IMR-90 (cell line): ENCODE results near the gene OSTN. TPM values are rescaled to one million over a fixed set of nuclear protein-coding genes. Genes with fewer than 3 reads are reported as not detected.

ENCODE experiments used
- ATAC-seq: fragments of 200-7000 bp; cut with Tn5 transposase; 2 replicates; pipeline ENCODE4 v1.9.1; 2020; ENCODE audit warnings: low read depth, mild to moderate bottlenecking, moderate library complexity
- BruUV-seq: library from RNA; stranded (reverse); fragments of 400-500 nt; replicated peaks from 2 replicates; lab custom pipeline; 2021; lab: Mats Ljungman, UMichigan
- CTCF ChIA-PET: fragments of 300-600 bp; formaldehyde crosslinking; extraction: SDS; loops from one replicate; lab custom pipeline; 2021; ENCODE audit warnings: antibody characterized with exemption; lab: Yijun Ruan, JAX
- POLR2A ChIA-PET: fragments of 300-600 bp; sonication (Branson Sonifier 250); formaldehyde crosslinking; loops from one replicate; lab custom pipeline; 2022; ENCODE audit warnings: antibody characterized with exemption; ENCODE audit not compliant: unreplicated experiment; lab: Charles Lee
- DNase-seq: peaks from one replicate; pipeline ENCODE4 v3.0.0; 2013
- H2AFZ ChIP-seq: replicated peaks from 2 replicates; pipeline ENCODE3; 2013; ENCODE audit warnings: low read length, mild to moderate bottlenecking; ENCODE audit not compliant: poor library complexity
- H2AK5ac ChIP-seq: 2 replicates; pipeline ENCODE4 v1.6.1; 2013; ENCODE audit warnings: low read depth, low read length, inconsistent platforms
- H2AK9ac ChIP-seq: replicated peaks from 2 replicates; pipeline ENCODE3; 2013; ENCODE audit warnings: mild to moderate bottlenecking, low read depth, low read length, moderate library complexity; ENCODE audit not compliant: poor library complexity
- H2BK120ac ChIP-seq: 2 replicates; pipeline ENCODE4 v1.6.1; 2013; ENCODE audit warnings: low read depth, low read length, inconsistent platforms
- H2BK15ac ChIP-seq: 3 replicates; pipeline ENCODE4 v1.6.1; 2013; ENCODE audit warnings: low read depth, low read length, inconsistent platforms
- H2BK20ac ChIP-seq: 2 replicates; pipeline ENCODE4 v1.6.1; 2013; ENCODE audit warnings: low read depth, mild to moderate bottlenecking, inconsistent platforms, low read length, moderate library complexity
- H2BK5ac ChIP-seq: 2 replicates; pipeline ENCODE4 v1.6.1; 2013; ENCODE audit warnings: mild to moderate bottlenecking, low read depth, low read length, inconsistent platforms; ENCODE audit not compliant: poor library complexity, severe bottlenecking
- H3K14ac ChIP-seq: replicated peaks from 2 replicates; pipeline ENCODE4 v1.6.1; 2013; ENCODE audit warnings: low read depth, low read length, inconsistent platforms
- H3K18ac ChIP-seq: 2 replicates; pipeline ENCODE4 v1.6.1; 2013; ENCODE audit warnings: low read depth, low read length, control low read depth
- H3K23ac ChIP-seq: 2 replicates; pipeline ENCODE4 v1.6.1; 2013; ENCODE audit warnings: low read depth, low read length, inconsistent platforms
- H3K27ac ChIP-seq: 2 replicates; pipeline ENCODE4 v1.5.1; 2013; ENCODE audit warnings: mild to moderate bottlenecking, control low read depth, low read length; ENCODE audit not compliant: insufficient read depth
- H3K27me3 ChIP-seq: 2 replicates; pipeline ENCODE4 v1.6.1; 2013; ENCODE audit warnings: low read length; ENCODE audit not compliant: control insufficient read depth, insufficient read depth
- H3K36me3 ChIP-seq: 2 replicates; pipeline ENCODE4 v1.6.1; 2013; ENCODE audit warnings: low read length, mixed read lengths; ENCODE audit not compliant: control insufficient read depth, insufficient read depth
- H3K4ac ChIP-seq: 2 replicates; pipeline ENCODE4 v1.6.1; 2013; ENCODE audit warnings: low read depth, low read length, inconsistent platforms
- H3K4me1 ChIP-seq: 2 replicates; pipeline ENCODE4 v1.6.1; 2013; ENCODE audit warnings: low read length, mixed read lengths; ENCODE audit not compliant: control insufficient read depth, insufficient read depth
- H3K4me2 ChIP-seq: 2 replicates; pipeline ENCODE4 v1.6.1; 2013; ENCODE audit warnings: low read depth, mild to moderate bottlenecking, control low read depth, low read length, moderate library complexity
- H3K4me3 ChIP-seq: 2 replicates; pipeline ENCODE4 v1.5.1; 2013; ENCODE audit warnings: low read depth, mild to moderate bottlenecking, control low read depth, low read length, moderate library complexity; ENCODE audit not compliant: insufficient read depth
- H3K56ac ChIP-seq: 2 replicates; pipeline ENCODE4 v1.6.1; 2013; ENCODE audit warnings: low read length, inconsistent platforms; ENCODE audit not compliant: insufficient read depth; ENCODE audit errors: extremely low read depth
- H3K79me1 ChIP-seq, 2 experiments: 2 replicates each; pipeline ENCODE4 v1.6.1; 2013; ENCODE audit warnings: low read length in 2 of 2, inconsistent platforms in 1 of 2, low read depth in 1 of 2
- H3K9ac ChIP-seq: 2 replicates; pipeline ENCODE4 v1.6.1; 2013; ENCODE audit warnings: low read depth, low read length, control low read depth
- H3K9me1 ChIP-seq: 2 replicates; pipeline ENCODE4 v1.6.1; 2013; ENCODE audit warnings: low read length, inconsistent platforms; ENCODE audit not compliant: insufficient read depth
- H3K9me3 ChIP-seq: 2 replicates; pipeline ENCODE4 v1.6.1; 2013; ENCODE audit warnings: low read length; ENCODE audit not compliant: control insufficient read depth, insufficient read depth
- H4K20me1 ChIP-seq: 2 replicates; pipeline ENCODE4 v1.6.1; 2013; ENCODE audit warnings: low read length, inconsistent platforms; ENCODE audit not compliant: insufficient read depth
- H4K5ac ChIP-seq: 2 replicates; pipeline ENCODE4 v1.6.1; 2013; ENCODE audit warnings: mild to moderate bottlenecking, low read depth, low read length, control low read depth
- H4K8ac ChIP-seq, 2 experiments: 2 replicates each; pipeline ENCODE4 v1.6.1; 2013; ENCODE audit warnings: low read depth in 2 of 2, low read length in 2 of 2, control low read depth in 1 of 2, inconsistent platforms in 1 of 2
- H4K91ac ChIP-seq: 2 replicates; pipeline ENCODE4 v1.6.1; 2013; ENCODE audit warnings: low read depth, low read length, inconsistent platforms; ENCODE audit not compliant: insufficient read depth
- BHLHE40 ChIP-seq: fragments of 150-350 bp; IDR thresholded peaks from 2 replicates; pipeline ENCODE4 v1.6.1; 2016; ENCODE audit warnings: mild to moderate bottlenecking, low read depth, low read length
- CHD1 ChIP-seq: IDR thresholded peaks from 2 replicates; pipeline ENCODE4 v1.6.1; 2012; ENCODE audit warnings: low read depth, low read length, improper control_type of control experiment
- FOS ChIP-seq: fragments of 150-350 bp; IDR thresholded peaks from 2 replicates; pipeline ENCODE4 v1.6.1; 2016; ENCODE audit warnings: low read depth, low read length
- MAFK ChIP-seq: IDR thresholded peaks from 2 replicates; pipeline ENCODE4 v1.6.1; 2012; ENCODE audit warnings: low read depth, low read length, improper control_type of control experiment
- MAZ ChIP-seq: IDR thresholded peaks from 2 replicates; pipeline ENCODE4 v1.6.1; 2012; ENCODE audit warnings: low read depth, mild to moderate bottlenecking, low read length, improper control_type of control experiment, moderate library complexity, borderline replicate concordance
- MXI1 ChIP-seq: IDR thresholded peaks from 2 replicates; pipeline ENCODE4 v1.6.1; 2012; ENCODE audit warnings: low read depth, mild to moderate bottlenecking, low read length, moderate library complexity, borderline replicate concordance
- NFE2L2 ChIP-seq: fragments of 150-350 bp; IDR thresholded peaks from 2 replicates; pipeline ENCODE4 v1.6.1; 2016; ENCODE audit warnings: low read depth, mild to moderate bottlenecking, low read length
- RAD21 ChIP-seq: IDR thresholded peaks from 2 replicates; pipeline ENCODE4 v1.6.1; 2012; ENCODE audit warnings: low read length, improper control_type of control experiment
- RCOR1 ChIP-seq: IDR thresholded peaks from 2 replicates; pipeline ENCODE4 v1.6.1; 2012; ENCODE audit warnings: mild to moderate bottlenecking, low read length, improper control_type of control experiment; ENCODE audit not compliant: insufficient replicate concordance
- SMC3 ChIP-seq: fragments of 150-350 bp; IDR thresholded peaks from 2 replicates; pipeline ENCODE4 v1.6.1; 2016; ENCODE audit warnings: low read depth, mild to moderate bottlenecking, antibody characterized with exemption, low read length, moderate library complexity
- WGBS, 2 experiments: methylation state at CpG; one replicate each; pipeline versions ENCODE4 v1.1.5 to v1.1.7; 2013; ENCODE audit warnings: missing lambda C conversion rate in 2 of 2; ENCODE audit not compliant: insufficient read length in 1 of 2; ENCODE audit errors: extremely low coverage in 2 of 2; 5-methylcytosine and 5-hydroxymethylcytosine counted together
- dilution Hi-C: fragments of 300-500 bp; cut with HindIII; formaldehyde crosslinking; loops from one replicate; pipeline ENCODE4 v1.14.3; 2018; ENCODE audit warnings: low sequenced_read_pairs; ENCODE audit not compliant: unreplicated experiment
- in situ Hi-C: fragments of 300-500 bp; cut with MboI; formaldehyde crosslinking; loops from 3 replicates; pipeline ENCODE4 v1.14.3; 2019; ENCODE audit warnings: low sequenced_read_pairs, inconsistent platforms, mixed read lengths
- intact Hi-C: fragments of 100-400 bp; cut with micrococcal nuclease; formaldehyde crosslinking; loops from 2 replicates; pipeline ENCODE4 v1.10.0; 2022
- polyA plus RNA-seq, 3 experiments: library from polyadenylated mRNA; depleted of rRNA; stranded (reverse); fragments of >200 nt; gene quantifications; 2 replicates each; pipeline ENCODE4 v1.2.3, GENCODE V29; 2012; ENCODE audit warnings: low replicate concordance in 1 of 3
- total RNA-seq: library from RNA; depleted of rRNA; stranded (reverse); fragments of >200 nt; gene quantifications from 2 replicates; pipeline ENCODE4 v1.2.3, GENCODE V29; 2012
- TF ChIP-seq, protein P1 (sequence below): fragments of 150-350 bp; IDR thresholded peaks from 2 replicates; pipeline ENCODE4 v1.6.1; 2016; ENCODE audit warnings: low read depth, mild to moderate bottlenecking, low read length, moderate library complexity, borderline replicate concordance
- TF ChIP-seq, protein P2 (sequence below): fragments of 150-350 bp; IDR thresholded peaks from 2 replicates; pipeline ENCODE4 v1.6.1; 2017; ENCODE audit warnings: mild to moderate bottlenecking, antibody characterized with exemption, low read length, low read depth
- TF ChIP-seq, protein P3 (sequence below): conservative IDR thresholded peaks from 2 replicates; pipeline ENCODE4 v1.5.1; 2012; ENCODE audit warnings: mild to moderate bottlenecking, low read depth, low read length, improper control_type of control experiment

The OSTN gene
- total and polyA plus RNA-seq, 2 of the 4 experiments (the other 2 are of a cell fraction), result not detected

DNA sequence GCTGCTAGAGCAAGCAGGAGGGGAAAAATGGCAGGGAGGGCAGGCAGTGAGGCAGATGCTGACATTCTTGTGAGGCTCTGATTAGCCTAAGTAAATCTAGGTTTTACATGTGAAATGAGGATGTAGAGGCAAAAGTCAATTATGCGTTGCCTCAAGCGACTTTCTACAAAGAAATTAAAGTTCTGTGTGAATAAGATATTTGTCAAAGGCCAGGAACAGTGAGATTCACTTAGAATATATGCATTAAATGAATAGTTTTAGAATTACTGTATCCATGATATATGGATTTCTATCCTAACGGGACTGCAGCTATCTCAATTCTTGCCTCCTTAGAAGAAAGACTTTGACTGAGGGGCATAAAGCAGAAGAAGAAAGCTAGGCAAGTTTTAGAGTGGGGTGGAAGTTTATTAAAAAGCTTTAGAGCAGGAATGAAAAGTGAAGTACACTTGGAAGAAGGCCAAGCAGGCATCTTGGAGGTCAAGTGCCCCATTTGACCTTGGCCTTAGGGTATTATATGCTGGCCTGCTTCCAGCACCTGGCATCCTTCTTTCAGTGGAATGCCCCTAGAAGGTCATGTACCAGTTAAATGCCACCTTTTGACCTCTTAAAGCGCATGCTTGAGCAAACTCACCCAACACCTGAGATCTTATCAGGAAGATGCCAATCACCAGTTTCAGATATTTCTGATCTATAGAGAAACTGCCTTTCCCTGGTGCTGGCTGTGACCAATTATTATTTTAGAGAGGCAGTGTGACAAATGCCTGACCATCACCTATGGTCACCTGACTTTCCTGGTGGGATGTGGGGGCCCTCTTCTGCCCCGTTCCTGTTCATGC, 38.2 kb downstream of the OSTN start:
- Histone ChIP-seq H4K5ac (peak overlapping the region; percentile 100), H3K4me1 (peaks cover 25% of the 10 kb centered on the region)
- no peak for TF ChIP-seq RCOR1
- TF ChIP-seq, protein P1, sequence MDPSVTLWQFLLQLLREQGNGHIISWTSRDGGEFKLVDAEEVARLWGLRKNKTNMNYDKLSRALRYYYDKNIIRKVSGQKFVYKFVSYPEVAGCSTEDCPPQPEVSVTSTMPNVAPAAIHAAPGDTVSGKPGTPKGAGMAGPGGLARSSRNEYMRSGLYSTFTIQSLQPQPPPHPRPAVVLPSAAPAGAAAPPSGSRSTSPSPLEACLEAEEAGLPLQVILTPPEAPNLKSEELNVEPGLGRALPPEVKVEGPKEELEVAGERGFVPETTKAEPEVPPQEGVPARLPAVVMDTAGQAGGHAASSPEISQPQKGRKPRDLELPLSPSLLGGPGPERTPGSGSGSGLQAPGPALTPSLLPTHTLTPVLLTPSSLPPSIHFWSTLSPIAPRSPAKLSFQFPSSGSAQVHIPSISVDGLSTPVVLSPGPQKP, result no peak
- no peak for TF ChIP-seq SMC3
- TF ChIP-seq MXI1, result no peak
- TF ChIP-seq, protein P2, sequence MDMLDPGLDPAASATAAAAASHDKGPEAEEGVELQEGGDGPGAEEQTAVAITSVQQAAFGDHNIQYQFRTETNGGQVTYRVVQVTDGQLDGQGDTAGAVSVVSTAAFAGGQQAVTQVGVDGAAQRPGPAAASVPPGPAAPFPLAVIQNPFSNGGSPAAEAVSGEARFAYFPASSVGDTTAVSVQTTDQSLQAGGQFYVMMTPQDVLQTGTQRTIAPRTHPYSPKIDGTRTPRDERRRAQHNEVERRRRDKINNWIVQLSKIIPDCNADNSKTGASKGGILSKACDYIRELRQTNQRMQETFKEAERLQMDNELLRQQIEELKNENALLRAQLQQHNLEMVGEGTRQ, result no peak
- no peak for TF ChIP-seq BHLHE40
- no peak for TF ChIP-seq RAD21
- no peak for TF ChIP-seq MAFK
- no peak for TF ChIP-seq CHD1
- TF ChIP-seq, protein P3, sequence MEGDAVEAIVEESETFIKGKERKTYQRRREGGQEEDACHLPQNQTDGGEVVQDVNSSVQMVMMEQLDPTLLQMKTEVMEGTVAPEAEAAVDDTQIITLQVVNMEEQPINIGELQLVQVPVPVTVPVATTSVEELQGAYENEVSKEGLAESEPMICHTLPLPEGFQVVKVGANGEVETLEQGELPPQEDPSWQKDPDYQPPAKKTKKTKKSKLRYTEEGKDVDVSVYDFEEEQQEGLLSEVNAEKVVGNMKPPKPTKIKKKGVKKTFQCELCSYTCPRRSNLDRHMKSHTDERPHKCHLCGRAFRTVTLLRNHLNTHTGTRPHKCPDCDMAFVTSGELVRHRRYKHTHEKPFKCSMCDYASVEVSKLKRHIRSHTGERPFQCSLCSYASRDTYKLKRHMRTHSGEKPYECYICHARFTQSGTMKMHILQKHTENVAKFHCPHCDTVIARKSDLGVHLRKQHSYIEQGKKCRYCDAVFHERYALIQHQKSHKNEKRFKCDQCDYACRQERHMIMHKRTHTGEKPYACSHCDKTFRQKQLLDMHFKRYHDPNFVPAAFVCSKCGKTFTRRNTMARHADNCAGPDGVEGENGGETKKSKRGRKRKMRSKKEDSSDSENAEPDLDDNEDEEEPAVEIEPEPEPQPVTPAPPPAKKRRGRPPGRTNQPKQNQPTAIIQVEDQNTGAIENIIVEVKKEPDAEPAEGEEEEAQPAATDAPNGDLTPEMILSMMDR, result no peak
- no peak for TF ChIP-seq MAZ
- TF ChIP-seq FOS, result no peak
- TF ChIP-seq NFE2L2, result no peak

More for the DNA sequence above, 38.2 kb downstream of the OSTN start:
- CTCF ChIA-PET, result interaction anchor here (0.8 to 1.0 kb wide), 2 partner anchors 216 to 537 kb away, joined by 3 to 4 read pairs; no protein-coding TSS in a partner anchor
- peak overlapping the region; percentile 64 to 99 for H4K8ac ChIP-seq
- dilution Hi-C loops, result no loop called here
- no peak overlapping the region for H3K4me2 ChIP-seq
- no peak overlapping the region for H3K9ac ChIP-seq
- H4K20me1 ChIP-seq, result no peaks in the 10 kb centered on the region
- peak overlapping the region; percentile 99 for H2BK120ac ChIP-seq
- H2AK5ac ChIP-seq, result peak overlapping the region; percentile 98
- H3K9me1 ChIP-seq, result peaks cover 8% of the 10 kb centered on the region
- no peak overlapping the region for H2AFZ ChIP-seq
- peak overlapping the region; percentile 95 for H2BK15ac ChIP-seq
- H3K36me3 ChIP-seq, result no peaks in the 10 kb centered on the region
- ATAC-seq (no peak), DNase-seq (no peak)
- peak overlapping the region; percentile 98 for H4K91ac ChIP-seq
- peaks cover 0 to 17% of the 10 kb centered on the region in 2 experiments; a peak in 1 of 4 replicates for H3K79me1 ChIP-seq
- H3K14ac ChIP-seq, result peak overlapping the region; percentile 98
- no peaks in the 10 kb centered on the region for H3K9me3 ChIP-seq
- no TSS peak for BruUV-seq
- peak overlapping the region; percentile 100 for H2BK20ac ChIP-seq
- peak overlapping the region; percentile 100 for H2BK5ac ChIP-seq
- intact Hi-C loops, result loop anchor here (5.0 kb wide), 4 partner anchors 140 to 355 kb away; no protein-coding TSS in a partner anchor
- peak overlapping the region; percentile 96 for H3K27ac ChIP-seq
- peak overlapping the region; percentile 85 for H3K56ac ChIP-seq
- no peak overlapping the region for H3K4me3 ChIP-seq
- in situ Hi-C loops, result no loop called here
- no peaks in the 10 kb centered on the region for H3K27me3 ChIP-seq
- H2AK9ac ChIP-seq, result peak overlapping the region; percentile 84
- H3K4ac ChIP-seq, result peak overlapping the region; percentile 100
- no CpG with 5 or more reads among the region's 5 CpGs for WGBS, 2 experiments
- peak overlapping the region; percentile 100 for H3K18ac ChIP-seq
- peak overlapping the region; percentile 95 for H3K23ac ChIP-seq
- POLR2A ChIA-PET, result interaction anchor here (0.5 to 1.2 kb wide), 3 partner anchors 93 to 291 kb away, joined by 3 to 8 read pairs (median 3); partner anchors contain the start of gene UTS2B
